Stimulated activated CD4-positive, alpha-beta T cell treated with anti-CD3 and anti-CD28 coated beads, Interleukin-12 subunit alpha, Interleukin-12 subunit beta, amount 100 ng/mL, for 4 hours (primary cell): ENCODE data around the gene TMEM272.

ENCODE experiments used
- DNase-seq: peaks from one replicate; pipeline ENCODE4 v3.0.0-alpha.2; 2020

Gene TMEM272, protein sequence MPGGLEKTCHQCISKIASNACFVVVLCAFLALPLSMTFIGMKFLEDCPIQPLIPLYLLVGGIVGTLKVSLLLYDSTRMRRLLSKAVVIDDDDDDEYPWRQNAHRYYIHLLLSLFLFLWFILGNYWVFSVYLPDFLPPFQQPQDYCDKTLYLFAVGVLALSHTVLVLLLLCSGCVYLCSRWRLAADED

DNA sequence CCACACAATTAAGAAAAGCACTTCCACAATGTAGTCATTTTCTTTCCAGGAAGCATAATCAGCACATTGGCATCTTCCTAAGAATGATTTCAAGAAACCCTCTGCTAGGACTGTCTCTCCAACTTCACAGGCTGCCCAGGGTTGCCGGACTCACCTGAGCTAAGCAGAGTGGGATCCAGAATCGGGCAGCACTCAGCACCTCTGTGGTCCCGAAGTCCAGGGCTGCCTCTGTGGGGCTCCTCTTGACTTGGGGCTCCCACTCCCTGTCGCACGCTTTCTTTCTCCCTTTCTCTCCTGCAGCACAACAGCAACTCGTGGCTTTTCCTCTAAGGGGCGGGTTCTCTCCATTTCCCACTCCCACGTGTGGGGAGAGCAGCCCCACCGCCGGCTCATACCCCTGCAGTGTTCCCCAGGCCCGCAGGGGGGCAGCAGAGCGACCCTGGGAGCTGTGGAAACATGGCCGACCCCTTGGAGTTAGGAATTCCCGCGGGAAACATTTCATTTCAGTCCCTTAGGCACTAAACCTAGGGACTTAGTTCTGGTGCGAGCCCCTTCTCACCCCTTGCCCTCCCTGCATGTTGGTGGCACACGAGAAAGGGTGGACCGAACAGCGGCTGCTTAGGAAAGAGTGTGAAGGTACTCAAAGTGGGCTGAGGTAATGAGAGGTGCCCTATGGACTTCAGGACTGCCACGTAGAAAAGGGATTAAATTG lies at the start of gene TMEM272:
TSS of gene TMEM272 (minus strand) at position 316 of the 712 bp plus-strand sequence. CDS start 6,647 bp downstream, outside the sequence.
- peak; percentile 58 for DNase-seq

DNA sequence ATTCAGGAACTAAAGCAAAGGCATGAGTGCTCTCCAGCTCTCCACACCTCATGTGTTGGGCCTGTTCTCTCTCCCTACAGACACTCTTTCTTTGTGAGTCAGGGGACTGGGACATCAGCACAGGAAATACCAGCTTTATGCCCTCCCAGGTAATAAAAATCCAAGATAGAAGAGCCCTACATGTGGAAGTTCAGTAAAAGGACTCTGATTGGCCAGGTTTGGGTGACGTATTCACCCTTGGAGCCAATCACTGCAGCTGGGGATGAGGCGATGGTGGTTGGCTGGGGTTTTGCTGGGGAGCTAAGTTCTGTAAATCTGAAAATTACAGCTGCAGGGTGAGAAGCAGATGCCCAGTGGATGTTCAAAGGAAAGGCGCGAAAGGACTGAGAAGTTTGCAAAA lies 49.3 kb upstream of the TMEM272 start:
- no peak for DNase-seq

DNA sequence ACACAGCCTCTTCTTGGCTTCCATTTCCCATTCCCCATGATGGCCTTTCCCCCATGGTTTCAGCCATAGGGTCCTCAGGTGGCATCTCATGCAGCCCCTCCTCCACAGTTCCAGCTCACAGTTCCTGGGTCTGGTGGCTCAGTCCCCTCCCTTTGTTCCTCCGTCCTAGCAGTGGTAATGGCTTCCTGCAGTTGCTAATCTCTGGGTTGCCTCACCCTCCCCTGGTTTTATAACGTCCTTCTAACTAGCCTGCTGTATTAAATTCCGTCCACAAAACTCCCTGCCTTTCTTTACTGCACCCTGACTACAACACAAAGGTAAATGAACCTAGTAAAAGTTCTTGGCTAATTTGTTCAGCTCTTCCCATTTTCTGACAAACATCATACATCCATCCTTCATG lies 47.7 kb upstream of the TMEM272 start:
- DNase-seq, result no peak

DNA sequence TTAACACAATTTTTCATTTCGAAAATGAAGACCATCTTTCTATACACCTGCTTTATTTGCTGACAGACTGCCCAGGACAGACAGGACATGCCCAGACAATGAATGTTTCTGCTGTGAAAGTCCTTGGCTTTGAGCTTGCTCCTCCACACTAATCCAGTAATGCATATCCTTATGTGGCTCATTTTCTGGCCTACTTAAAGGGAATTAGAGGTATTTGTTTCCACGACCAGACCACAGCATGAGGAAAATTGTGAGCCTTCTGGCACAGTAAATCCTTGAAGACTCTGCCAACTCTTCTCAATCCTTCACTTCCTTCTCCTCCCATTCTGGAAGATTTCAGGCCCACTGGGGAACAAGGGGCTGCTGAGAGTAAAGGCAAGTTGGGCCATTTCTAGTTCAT lies 42.5 kb upstream of the TMEM272 start:
- no peak for DNase-seq

DNA sequence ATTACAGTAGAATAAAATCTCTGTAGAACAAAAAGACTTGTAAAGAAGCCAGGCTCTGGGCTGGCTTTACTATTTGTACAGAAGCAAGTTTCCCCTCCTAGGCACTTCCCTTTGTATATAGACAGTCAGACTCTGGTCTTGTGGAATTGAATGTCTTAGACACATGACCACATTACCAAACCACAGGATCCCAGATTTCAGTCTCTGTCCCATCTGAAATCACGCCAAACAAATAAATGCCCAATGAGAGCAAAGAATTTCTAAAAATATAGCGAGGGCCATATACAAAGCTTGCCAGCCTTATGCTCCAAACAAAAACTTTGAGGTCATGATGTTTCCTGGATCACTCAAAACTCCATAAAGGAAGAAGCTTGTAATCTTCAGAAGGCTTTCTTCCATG lies 40.7 kb upstream of the TMEM272 start:
- DNase-seq, result no peak

DNA sequence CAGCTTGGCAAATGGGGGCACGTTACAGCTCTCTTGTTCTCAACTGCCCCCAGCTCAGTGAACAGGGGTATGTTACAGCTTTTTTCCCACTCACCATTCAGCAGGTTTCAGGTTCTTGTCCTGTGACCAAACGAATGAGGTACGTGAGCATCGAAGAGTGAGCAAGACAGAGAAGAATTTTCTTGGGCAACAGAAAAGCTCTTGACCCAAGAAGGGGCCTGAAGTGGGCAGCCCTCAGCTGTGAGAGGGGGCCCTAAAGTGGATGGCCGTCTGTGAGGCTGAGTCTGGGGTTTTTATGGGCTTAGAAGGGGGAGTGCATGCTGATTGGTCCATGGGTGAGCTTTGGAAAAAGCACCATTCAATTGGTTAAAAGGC lies 38.2 kb upstream of the TMEM272 start:
- no peak for DNase-seq

DNA sequence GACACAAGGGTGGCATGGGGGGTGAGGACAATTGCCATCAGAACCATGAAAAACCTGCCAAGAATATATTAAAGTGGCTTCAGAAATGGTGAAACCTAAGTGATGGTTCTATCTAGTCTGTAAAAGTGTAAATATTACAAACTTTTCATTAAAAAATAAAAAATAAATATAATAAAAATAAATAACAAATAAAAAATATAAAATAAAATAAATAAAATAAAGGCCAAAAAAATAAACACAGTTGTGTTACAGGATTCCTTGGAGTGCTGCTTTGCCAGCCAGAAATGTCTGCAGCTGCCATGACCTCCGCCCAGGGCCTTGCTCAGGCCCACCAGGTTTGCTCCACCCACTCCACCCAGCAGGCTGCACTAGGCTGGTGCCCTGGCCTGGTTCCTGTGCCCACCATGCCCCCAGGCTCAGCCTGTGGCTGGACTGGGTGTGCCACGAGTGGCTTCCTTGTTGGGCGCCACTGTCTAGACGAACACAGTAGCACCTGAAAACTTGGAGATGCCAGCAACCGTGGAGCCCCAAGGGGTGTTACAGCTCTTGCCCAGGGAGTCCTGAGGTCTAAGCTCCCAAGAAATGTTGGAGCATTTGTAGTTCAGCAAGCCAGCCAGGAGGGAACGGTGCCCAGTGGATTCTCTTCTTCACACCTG lies 37.7 kb upstream of the TMEM272 start:
- DNase-seq, result no peak

DNA sequence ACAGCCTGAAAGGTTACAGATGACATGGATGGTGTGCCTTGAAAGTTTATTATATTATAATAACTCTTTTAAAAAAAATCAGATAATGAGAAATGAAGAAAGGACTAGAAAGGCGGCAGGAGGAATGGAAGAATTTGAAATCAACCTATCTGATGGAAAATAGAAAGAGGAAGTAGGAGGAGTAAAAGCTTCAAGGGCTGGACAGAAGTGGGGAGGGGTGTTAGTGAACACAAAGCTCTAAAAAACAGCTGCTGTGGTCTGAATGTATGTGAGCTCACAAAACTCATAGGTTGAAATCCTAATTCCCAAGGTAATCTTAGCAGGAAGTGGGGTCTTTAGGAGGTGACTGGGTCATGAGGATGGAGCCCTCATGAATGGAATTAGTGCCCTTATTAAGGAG lies 36.3 kb upstream of the TMEM272 start:
- DNase-seq, result no peak

DNA sequence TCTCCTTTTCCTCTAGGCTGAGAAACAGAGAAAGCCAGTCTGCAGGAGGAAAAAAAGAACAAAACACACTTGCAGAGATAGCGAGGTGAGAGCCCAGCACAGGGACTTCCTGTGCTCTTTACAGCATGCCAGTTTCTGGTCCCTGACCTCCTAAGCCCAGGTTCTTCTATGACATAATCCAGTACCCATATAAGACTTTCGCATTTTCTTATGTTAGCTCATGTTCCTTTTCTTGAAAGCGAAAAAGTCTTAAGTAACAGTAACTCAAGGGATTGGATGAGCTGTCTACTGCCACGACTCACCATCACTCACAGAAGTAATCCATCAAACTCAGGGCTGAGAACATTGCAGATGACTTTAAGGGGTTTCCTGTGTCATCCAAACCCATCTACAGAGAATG lies 34.2 kb upstream of the TMEM272 start:
- no peak for DNase-seq

DNA sequence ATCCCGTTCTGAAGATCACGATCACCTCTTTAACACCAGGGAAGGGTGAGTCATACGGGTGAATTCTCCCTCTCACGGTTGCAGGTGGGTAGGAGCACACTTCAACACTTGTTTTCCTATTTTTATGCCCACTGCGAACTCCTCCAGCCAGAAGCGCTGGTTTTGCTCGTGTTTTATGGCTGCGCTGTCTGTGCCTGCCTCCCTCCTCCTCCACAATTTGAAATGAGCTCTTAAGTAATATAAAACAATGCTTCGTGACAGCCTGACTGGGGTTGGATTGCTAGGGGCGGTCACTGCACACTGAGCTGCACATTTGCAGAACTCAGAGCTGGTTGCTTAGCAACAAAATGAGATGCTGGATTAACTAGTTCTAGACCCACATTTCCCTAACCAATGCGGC lies 29.7 kb upstream of the TMEM272 start:
- DNase-seq, result no peak

DNA sequence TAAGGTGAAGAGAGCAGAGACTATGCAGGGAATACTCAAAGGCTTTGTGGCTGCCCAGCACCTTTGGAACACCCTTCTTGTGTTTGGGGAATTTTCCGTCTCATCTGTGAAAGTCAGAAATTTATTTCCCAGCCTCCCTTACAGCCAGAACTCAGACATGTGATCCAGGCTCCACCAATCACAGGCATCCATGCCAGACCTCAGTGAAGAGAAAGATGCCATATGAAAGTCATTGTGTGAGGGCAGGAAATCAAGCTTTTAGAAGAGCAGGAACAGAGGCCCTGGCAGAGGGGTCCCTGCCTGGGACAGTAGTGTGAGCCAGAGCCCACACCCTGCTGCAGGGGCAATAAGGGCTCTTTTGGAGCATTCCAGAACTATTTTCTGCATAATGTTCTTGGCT lies 28.9 kb upstream of the TMEM272 start:
- DNase-seq, result no peak

DNA sequence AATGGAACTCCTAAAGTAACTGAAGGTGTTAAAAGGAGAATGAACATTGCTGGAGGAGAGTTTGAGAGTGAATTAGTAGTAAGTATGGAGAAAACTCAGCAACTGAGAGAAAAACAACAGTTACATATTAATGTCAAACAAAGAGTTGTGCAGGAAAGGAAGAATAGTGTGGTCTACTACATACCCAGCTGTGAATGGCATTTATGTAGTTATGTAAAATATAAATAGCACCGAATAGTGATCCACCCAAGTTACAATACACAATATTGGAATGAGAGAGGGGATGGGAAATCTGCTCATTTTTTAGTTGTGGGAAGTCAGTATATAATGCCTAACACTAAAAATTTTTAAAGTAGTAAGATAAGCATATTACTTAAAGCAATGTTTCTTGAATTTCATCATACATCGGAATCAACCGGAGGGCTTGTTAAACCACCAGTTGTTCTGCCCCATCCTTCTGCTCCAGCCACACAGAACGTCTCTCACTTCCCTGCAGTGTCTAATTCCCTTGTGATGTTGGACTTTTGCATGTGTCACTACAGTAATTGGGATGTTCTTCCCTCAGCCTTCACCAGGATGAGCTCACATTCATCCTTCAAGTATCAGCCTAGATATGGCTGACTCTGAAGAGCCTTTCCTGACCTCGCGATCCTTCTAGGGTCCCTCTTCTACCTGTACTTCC lies 28.3 kb upstream of the TMEM272 start:
- no peak for DNase-seq

DNA sequence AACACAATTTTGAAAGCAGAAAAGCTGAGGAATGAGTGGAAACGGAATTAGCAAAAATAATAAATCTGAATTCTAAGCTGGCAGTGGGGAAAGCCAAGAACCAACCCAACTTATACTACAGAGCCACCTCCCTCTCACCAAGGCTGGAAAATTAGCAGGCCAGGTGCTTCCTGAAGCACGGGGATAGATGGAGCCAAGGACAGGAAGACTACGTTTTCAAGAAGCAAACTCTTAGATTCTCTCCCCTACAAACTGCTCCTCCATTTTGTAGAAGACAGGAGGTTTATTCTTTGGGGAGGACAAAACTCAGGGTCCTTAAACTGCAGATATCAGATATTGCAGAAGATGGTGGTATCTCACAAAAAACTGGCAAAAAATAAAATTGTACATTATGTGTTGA lies 25.6 kb upstream of the TMEM272 start:
- no peak for DNase-seq

DNA sequence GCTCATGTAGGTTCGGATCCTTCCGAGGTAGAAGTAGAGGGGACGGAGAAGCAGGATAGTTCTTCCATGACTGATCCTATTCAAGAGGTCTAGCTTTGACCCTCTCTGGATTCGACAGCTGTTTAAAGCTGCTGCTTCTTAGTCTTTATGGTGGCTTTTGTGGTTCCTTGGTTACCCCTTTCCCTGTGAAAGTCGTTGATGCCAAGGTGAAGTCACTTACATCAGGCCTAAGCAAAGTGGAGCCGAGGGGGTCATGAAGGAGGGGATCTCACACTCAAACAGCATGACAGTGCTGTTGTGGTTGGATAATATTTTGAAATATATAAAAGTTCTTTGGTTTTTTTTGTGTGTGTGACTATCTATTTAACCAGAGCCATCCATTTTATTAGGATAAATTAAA lies 24.9 kb upstream of the TMEM272 start:
- DNase-seq, result no peak

DNA sequence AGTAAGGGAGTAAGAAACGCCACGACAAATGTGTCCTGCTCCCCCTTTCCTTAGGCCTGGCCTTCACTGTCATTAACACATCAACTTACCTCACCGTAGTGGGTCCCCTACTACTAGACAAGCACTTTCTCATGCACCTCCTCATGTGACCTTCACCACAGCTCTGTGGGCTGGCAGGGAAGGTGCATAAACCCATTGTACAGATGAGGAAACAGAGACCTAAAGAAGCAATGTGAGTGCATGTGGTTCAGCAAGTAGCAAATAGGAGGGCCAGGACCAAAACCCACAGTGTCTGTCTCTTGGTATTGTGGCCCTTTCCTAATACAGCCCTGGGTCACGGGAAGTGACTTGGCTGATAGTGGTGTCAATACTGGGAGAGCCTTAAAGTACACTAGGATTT lies 22.1 kb upstream of the TMEM272 start:
- no peak for DNase-seq

DNA sequence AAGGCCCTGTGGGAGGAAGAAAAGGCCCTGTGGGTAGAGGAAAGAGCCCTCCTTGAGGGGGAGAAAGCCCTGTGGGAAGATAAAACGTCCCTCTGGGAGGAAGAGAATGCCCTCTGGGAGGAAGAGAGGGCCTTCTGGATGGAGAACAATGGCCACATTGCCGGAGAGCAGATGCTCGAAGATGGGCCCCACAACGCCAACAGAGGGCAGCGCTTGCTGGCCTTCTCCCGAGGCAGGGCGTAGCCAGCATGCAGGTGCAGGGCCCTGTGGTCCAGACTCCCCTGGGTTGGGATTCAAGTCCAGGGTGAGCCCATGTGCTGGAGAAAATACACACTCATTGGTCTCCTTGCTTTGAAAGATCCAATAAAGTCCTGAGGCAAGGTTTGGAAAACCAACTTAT lies 20.9 kb upstream of the TMEM272 start:
- no peak for DNase-seq

DNA sequence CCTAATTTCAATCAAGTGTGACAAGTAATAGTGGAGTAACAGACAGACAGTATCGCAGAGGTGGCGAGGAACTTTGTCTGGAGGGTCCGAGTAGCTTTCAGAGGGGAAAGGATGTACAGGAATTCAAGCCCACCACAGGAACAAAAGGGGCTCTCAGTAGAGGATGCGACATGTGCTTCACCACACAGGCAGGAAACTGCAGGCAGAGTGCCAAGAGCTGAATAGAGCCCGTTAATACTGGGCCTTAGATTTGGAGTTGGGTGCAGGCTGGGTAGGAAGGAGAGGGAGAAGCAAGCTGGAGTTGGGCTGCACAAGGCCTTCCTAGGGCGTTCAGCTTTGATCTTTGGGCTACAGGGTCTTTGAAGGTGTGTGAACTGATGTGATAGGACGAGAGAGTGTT lies 18.0 kb upstream of the TMEM272 start:
- DNase-seq, result no peak

DNA sequence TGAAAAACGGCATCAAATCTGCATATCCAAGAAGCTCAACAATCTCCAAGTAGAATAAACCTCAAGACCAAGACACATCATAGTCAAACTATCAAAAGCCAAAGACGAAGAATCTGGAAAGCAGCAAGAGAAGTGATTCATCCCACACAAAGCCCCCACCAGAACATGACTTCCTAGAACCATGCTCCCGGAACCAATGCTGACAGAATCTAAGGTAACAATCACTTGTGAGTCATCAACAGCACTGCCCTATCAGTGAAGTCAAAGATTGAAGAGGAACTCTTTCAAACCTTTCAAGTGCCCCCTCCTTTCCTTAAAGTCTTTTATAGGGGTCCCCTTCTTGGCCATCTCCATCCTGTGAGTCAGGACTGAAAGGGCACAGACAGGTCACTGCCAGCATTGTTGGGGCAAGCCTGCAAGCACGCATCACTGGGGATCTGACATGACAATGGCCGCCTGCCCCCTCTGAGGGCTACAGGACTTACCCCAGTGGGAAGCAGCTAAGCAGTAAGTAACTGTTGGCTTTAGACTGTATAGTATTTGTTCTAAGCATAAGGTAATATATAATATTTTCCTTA lies 16.8 kb upstream of the TMEM272 start, which contains the start of gene CCDC70:
TSS of gene CCDC70 (plus strand) at position 247 of the 578 bp plus-strand sequence. CDS start 3,443 bp downstream, outside the sequence.
- DNase-seq, result no peak

DNA sequence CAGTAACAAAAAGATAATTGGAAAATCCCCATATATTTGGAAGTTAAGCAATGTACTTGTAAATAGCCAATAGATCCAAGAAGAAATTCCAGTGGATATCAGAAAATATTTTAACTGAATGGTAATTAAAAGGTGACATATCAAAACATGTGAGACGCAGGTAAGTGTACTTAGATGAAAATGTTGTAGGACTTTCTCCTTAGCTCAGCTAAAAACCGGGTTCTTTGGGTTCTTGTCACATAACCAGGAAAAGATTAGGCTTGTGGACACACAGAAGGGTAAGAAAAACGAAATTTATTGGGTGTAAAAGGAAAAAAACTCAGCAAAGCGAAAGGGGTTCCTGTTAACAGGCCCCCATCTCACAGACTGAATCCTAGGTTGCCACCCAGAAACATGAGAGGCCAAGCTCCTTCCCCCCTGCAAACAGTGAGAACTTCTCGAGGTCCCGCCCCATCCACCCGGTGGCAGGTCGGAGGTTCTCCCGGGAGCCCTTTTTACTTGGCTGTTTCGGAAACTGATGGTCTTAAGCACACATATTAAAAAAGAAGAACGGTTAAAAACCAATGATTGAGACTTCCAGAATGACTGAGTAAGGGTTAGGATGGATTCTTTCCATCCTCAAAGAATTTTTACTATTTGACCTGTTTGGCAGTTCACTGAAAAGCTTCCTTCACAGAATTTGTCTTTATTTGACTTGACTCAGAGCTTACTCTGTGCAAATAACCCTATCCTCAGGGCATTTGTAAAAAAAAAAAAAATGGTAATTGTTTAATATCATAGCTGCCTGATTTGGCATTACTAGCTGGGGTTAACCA lies 13.7 kb upstream of the TMEM272 start:
- no peak for DNase-seq

DNA sequence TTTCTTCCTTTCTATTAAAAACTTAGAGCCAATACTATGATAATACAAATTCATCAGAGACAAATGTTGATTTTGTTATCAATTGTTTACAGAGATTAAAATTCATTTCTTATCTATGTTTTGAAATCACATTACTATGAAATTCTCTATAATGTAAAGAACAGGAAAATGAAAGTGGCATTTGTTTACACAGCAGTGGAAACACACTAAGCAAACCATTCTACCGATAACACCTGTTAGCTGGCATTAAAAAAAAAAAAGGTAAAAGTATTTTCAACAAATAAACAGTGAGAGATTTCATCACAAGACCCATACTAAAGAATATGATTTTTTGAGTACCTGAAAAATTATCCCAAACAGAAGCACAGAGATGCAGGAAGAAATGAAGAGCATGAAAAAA lies 12.0 kb upstream of the TMEM272 start:
- DNase-seq, result no peak

DNA sequence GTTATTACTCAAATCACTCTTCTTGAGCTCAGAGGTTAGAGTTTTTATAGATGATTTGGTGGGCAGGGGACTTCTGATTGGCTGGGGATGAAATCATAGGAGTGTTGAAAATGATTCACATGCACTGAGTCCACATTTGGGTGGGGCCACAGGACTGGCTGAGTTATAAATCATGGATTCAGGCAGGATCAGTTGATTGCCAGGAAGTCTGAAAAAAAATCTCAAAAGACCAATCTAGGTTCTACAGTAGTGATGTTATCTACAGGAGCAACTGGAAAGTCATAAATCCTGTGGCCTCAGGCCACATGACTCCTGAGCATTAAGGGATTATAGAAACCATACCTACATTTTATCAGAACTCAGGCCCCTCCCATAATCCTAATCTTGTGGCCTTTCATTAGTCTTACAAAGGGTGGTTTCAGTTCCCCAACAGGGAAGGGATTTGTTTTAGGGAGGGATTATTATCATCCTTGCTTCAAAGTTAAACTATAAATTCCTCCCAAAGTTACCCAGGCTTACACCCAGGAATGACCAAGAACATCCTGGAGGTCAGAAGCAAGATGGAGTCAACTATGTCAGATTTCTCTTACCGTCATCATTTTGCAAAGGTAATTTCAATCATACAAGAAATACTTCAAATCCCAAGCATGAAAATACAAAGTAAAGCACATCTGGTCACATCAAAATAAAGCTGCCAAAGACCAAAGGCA lies 11.2 kb upstream of the TMEM272 start:
- no peak for DNase-seq
